HG02678 (cell line): ENCODE measurements around the gene RAB6B.

Experiments used
- ATAC-seq: cut with Tn5 transposase; IDR thresholded peaks from one replicate; pipeline ENCODE4 v1.9.1; 2021; ENCODE audit warnings: mild to moderate bottlenecking, moderate library complexity; ENCODE audit not compliant: unreplicated experiment

Gene RAB6B

GRCh38 chr3:133881939-133882825 lies 13.5 kb downstream of the RAB6B start:
- ATAC-seq = no peak

- ATAC-seq = no peak
Measured at GRCh38 chr3:133881492-133881891, 14.2 kb downstream of the RAB6B start.

- ATAC-seq = no peak
Measured at GRCh38 chr3:133880886-133881455, 14.7 kb downstream of the RAB6B start.

GRCh38 chr3:133880287-133880686 lies 15.4 kb downstream of the RAB6B start:
- no peak for ATAC-seq

GRCh38 chr3:133878518-133878917 lies 17.2 kb downstream of the RAB6B start:
- ATAC-seq = no peak

GRCh38 chr3:133877221-133877620 lies 18.5 kb downstream of the RAB6B start:
- no peak for ATAC-seq

- no peak for ATAC-seq
Measured at GRCh38 chr3:133874761-133875438, 20.8 kb downstream of the RAB6B start.

- ATAC-seq = no peak
Measured at GRCh38 chr3:133874344-133874743, 21.3 kb downstream of the RAB6B start.

- ATAC-seq = no peak
Measured at GRCh38 chr3:133872781-133873180, 22.9 kb downstream of the RAB6B start.

- ATAC-seq = no peak
Measured at GRCh38 chr3:133872161-133872560, 23.5 kb downstream of the RAB6B start.

GRCh38 chr3:133871368-133872090 lies 24.2 kb downstream of the RAB6B start:
- ATAC-seq = no peak

- ATAC-seq = no peak
Measured at GRCh38 chr3:133870822-133871221, 24.9 kb downstream of the RAB6B start.

- ATAC-seq = no peak
Measured at GRCh38 chr3:133869586-133869985, 26.1 kb downstream of the RAB6B start.

GRCh38 chr3:133868758-133869475 lies 26.8 kb downstream of the RAB6B start:
- ATAC-seq = no peak

GRCh38 chr3:133868186-133868585 lies 27.5 kb downstream of the RAB6B start:
- ATAC-seq = no peak

GRCh38 chr3:133866141-133866540 lies 29.5 kb downstream of the RAB6B start:
- no peak for ATAC-seq

- no peak for ATAC-seq
Measured at GRCh38 chr3:133865136-133865855, 30.4 kb downstream of the RAB6B start.

- ATAC-seq = no peak
Measured at GRCh38 chr3:133864616-133865015, 31.1 kb downstream of the RAB6B start.

GRCh38 chr3:133863911-133864310 lies 31.8 kb downstream of the RAB6B start:
- ATAC-seq = no peak

GRCh38 chr3:133862161-133862560 lies 33.5 kb downstream of the RAB6B start:
- no peak for ATAC-seq
